HG03103 (cell line): ENCODE data around the gene USP6.
"Not testable (repeated sequence)": the region's sequence is repeated elsewhere in the genome, so short reads cannot be mapped to it uniquely, and the experiment has no call there.

Experiments
- ATAC-seq: cut with Tn5 transposase; IDR thresholded peaks from one replicate; pipeline ENCODE4 v1.9.1; 2021; ENCODE audit warnings: low read depth; ENCODE audit not compliant: unreplicated experiment

The USP6 gene

DNA sequence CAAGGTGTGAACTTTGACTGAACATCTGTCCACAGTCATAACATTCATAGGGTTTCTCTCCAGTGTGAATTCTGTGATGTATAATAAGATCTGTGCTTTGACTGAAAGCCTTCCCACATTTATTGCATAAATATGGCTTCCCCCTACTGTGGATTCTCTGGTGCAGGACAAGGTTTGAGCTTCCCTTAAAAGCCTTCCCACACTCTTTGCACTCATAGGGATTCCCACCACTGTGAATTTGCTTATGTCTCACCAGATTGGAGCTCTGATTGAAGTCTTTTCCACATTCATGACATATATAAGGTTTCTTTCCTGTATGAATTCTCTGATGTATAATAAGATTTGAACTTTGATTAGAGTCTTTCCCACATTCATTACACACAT is 67.6 kb downstream of the USP6 start:
- ATAC-seq, result no peak

GRCh38 chr17:5184288-5184687 is 68.5 kb downstream of the USP6 start:
- ATAC-seq, result no peak

DNA sequence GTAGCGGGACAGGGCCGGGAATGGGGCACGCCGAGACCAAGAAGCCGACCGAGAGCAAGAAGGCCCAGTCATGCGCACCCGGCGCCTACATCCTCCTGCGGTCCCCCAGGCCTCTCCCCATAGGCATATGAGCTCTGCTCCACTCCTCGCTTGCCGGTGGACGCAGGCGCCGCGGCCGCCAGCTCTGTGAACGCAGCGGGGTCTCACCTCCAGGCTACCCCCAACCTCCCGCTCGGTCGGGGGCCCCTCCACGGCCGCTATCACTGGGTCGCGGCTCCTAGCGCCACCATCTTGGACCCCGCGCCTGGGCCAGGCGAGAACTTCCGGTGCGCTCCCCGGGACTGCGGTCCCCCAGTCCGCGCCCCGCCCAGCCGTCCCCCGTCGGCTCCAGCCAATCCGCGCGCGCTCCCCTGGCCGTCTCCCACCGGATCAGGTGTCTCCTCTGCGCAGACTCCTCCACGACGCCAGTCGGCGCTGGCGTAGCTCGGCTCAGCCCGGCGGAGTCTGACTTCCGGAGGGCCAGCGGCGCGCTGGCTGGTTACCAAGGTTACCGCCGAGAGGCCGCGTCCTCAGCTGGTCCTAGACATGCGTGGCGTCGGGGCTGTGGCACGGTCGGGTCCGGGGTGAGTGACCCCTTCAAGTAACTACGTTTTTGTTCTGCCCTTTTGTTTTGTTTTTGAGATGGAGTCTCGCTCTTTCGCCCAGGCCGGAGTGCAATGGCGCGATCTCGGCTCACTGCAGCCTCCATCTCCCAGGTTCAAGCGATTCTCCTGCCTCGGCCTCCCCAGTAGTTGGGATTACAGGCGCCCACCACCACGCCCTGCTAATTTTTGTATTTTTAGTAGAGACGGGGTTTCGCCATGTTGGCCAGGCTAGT is 75.9 kb downstream of the USP6 start, which contains the start of gene ZNF594:
Gene ZNF594 (minus strand): TSS at position 328 of the 877 bp plus-strand sequence. CDS start 7,612 bp downstream, outside the sequence.
- peak; percentile 93 for ATAC-seq

DNA sequence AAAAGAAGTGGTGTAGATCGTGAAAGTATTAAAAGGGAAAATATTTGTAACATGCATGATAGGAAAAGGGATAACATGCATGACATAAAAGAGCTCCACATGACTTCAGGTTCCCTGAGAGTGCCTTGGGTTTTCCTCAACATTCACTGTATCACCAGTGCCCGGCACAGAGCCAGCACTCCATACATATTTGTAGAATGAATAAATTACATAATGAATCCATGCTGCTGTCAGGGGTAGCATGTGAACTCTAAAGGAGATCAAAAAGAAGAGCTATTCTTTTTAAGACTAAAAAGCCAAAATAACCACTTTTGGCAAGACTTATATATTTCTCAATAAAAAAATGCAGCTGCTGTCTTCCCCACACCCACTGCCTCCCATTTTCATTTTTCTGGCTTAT is 78.5 kb downstream of the USP6 start:
- ATAC-seq, result no peak

DNA sequence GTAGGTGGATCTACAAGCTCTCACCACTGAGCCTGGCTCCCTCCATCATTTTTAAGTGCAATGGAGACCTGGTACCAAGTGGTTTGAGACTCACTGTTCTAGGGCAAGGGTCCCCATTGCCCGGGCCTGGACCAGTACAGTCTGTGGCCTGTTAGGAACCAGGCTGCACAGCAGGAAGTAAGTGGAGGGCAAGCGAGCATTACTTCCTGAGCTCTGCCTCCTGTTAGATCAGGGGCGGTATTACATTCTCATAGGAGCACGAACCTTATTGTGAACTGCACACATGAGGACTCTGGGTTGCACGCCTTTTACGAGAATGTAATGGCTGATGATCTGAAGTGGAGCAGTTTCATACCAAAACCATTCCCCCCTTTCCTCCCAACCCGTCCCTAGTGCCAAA is 82.6 kb downstream of the USP6 start:
- no peak for ATAC-seq

- no peak for ATAC-seq
These were observed 84.5 kb downstream of the USP6 start for GRCh38 chr17:5200360-5200759.

DNA sequence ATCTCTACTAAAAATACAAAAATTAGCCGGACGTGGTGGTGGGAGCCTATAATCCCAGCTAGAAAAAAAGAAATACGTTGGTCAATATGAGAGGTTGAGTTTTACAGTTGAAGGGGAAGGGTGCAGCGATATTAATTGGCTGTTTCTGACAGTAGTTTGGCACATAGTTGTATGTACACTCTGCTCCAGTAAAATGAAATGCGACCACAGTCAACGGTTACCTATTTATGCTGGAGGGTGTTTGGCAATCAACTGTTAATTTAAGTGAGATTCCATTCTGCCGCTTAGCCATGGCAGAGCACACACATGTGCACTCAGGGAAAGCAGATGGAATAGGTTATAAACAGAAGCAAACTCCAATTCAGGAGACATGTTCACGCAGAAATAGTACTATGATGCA is 85.2 kb downstream of the USP6 start:
- no peak for ATAC-seq

GRCh38 chr17:5203178-5203907 is 87.5 kb downstream of the USP6 start:
- ATAC-seq, result no peak

GRCh38 chr17:5203908-5204294 is 88.1 kb downstream of the USP6 start:
- no peak for ATAC-seq

GRCh38 chr17:5209396-5209795 is 93.6 kb downstream of the USP6 start:
- no peak for ATAC-seq

- ATAC-seq, result no peak
These were observed 94.3 kb downstream of the USP6 start for GRCh38 chr17:5210091-5210490.

DNA sequence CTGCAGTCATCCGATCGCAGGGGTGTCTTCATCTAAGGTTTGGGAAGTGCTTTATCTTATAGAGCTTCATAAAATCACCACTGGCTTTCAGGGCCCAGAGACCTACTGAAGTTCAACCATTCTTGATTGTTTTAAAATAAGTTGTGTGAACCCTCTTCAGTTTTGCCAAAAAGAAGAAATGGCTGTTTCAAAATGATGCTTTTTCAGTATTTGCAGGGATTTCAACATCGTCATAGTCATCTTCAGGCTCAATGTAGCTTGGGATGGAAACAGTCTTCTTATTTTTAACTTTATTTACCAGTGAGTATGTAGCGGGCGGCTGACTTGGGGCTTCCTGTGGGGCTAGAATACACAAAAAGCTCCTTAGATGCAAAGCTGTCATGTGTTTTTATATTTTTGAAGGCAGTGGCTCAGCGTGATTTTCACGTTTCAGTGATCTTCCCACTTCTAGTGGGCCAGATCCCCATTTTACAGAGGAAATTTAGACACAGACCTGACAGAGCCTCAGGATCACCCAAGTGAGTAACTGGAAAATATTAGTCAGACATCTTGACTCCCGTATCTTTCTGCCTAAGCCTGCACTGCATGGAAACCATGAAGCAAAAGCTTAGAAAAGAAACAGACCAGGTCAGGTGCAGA is 94.9 kb downstream of the USP6 start:
- no peak for ATAC-seq

GRCh38 chr17:5211458-5211857 is 95.6 kb downstream of the USP6 start:
- no peak for ATAC-seq

DNA sequence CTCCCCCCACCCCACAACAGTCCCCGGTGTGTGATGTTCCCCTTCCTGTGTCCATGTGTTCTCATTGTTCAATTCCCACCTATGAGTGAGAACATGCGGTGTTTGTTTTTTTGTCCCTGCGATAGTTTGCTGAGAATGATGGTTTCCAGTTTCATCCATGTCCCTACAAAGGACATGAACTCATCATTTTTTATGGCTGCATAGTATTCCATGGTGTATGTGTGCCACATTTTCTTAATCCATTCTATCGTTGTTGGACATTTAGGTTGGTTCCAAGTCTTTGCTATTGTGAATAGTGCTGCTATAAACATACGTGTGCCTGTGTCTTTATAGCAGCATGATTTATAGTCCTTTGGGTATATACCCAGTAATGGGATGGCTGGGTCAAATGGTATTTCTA is 101.7 kb downstream of the USP6 start:
- not testable (repeated sequence) for ATAC-seq

- ATAC-seq, result no peak
These were observed 103.7 kb downstream of the USP6 start for GRCh38 chr17:5219536-5219935.

DNA sequence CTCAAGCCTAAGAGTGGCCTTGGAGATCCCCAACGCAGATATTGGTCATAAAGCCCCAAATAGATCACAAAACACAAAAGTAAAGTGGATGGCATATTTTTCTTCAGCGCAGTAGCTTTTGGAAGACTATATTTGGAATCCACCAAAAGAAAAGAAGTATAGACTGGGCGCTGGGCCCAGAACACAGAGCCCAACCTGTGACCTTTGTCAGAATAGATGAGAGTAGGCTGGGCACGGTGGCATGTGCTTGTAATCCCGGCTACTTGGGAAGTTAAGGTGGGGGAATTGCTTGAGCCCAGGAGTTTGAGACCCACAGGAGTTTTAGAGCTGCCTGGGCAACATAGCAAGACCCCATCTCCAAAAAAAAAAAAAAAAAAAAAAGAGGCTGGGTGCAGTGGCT is 104.2 kb downstream of the USP6 start:
- ATAC-seq, result no peak

- not testable (repeated sequence) for ATAC-seq
These were observed 106.1 kb downstream of the USP6 start for GRCh38 chr17:5221912-5222311.
